A673 (cell line): Measurements from ENCODE around the gene CDH4.

Source experiments
- CTCF ChIP-seq: fragments of 300-800, 200-600 bp; sonication (generic); conservative IDR thresholded peaks from 2 replicates; pipeline ENCODE4 v1.5.1; 2017; ENCODE audit warnings: low read depth, mild to moderate bottlenecking, antibody characterized with exemption, low read length, moderate library complexity, mixed read lengths
- EZH2 ChIP-seq: fragments of 200-600 bp; sonication (generic); IDR thresholded peaks from 2 replicates; pipeline ENCODE4 v1.6.1; 2017; ENCODE audit warnings: borderline replicate concordance, low read depth, mild to moderate bottlenecking, mixed read lengths, antibody characterized with exemption, low read length; ENCODE audit not compliant: poor library complexity, severe bottlenecking

DNA sequence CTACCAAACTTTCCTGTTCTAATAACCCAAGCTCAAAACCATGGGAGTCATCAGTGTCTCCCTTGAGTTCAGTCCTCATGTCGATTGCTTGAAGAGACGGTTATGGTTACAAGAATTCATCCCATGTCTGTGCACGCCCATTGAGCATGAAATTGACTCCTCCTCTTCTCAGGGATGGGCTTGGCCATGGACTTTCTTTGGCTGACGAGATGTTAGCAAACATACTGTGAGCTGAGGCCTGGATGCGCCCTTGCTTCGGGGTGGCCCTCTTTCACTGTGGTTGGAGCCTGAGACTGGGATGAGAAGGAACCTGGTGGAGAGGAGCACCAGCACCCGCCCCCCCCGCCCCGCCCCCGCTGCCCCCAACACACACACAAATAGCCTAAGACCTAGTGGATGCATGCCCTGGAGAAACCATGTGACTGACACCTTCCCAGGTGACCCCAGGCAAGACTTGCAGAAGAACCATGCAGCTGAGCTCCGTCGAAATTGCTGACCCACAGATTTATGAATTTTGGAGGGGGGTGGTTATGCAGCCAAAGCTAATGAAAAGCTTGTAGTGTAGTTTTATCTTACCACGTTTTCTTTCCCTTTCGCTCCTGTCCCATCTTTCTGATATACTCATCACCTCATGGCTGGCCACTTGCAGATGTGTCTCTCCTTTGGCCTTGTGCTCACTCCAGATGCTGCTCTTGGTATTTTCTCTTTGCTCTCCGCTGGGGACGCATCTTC is 231.4 kb downstream of the CDH4 start:
- TF ChIP-seq CTCF (no peak), EZH2 (no peak)
